PC-3 (cell line): ENCODE measurements around the gene SP4.

Experiments used
- EZH2 ChIP-seq: fragments of 300-600 bp; sonication (generic); IDR thresholded peaks from one replicate; pipeline ENCODE4 v1.6.1; 2017; ENCODE audit warnings: antibody characterized with exemption, mild to moderate bottlenecking, low read length; ENCODE audit not compliant: unreplicated experiment
- EZH2phosphoT487 ChIP-seq: fragments of 300-600 bp; sonication (generic); IDR thresholded peaks from 2 replicates; pipeline ENCODE4 v1.6.1; 2018; ENCODE audit warnings: mild to moderate bottlenecking, antibody characterized with exemption, low read length, borderline replicate concordance
- TF ChIP-seq, protein P1 (sequence below): fragments of 300-600 bp; sonication (generic); conservative IDR thresholded peaks from 2 replicates; pipeline ENCODE4 v1.5.1; 2017; ENCODE audit warnings: antibody characterized with exemption, low read depth, mild to moderate bottlenecking, low read length

GRCh38 chr7:21544715-21545114 is 116.8 kb downstream of the SP4 start:
- TF ChIP-seq, protein P1, sequence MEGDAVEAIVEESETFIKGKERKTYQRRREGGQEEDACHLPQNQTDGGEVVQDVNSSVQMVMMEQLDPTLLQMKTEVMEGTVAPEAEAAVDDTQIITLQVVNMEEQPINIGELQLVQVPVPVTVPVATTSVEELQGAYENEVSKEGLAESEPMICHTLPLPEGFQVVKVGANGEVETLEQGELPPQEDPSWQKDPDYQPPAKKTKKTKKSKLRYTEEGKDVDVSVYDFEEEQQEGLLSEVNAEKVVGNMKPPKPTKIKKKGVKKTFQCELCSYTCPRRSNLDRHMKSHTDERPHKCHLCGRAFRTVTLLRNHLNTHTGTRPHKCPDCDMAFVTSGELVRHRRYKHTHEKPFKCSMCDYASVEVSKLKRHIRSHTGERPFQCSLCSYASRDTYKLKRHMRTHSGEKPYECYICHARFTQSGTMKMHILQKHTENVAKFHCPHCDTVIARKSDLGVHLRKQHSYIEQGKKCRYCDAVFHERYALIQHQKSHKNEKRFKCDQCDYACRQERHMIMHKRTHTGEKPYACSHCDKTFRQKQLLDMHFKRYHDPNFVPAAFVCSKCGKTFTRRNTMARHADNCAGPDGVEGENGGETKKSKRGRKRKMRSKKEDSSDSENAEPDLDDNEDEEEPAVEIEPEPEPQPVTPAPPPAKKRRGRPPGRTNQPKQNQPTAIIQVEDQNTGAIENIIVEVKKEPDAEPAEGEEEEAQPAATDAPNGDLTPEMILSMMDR = no peak
- TF ChIP-seq EZH2 = no peak
- TF ChIP-seq EZH2phosphoT487 = no peak
